ENCODE data around the gene MNAT1. TPM values are rescaled to one million over a fixed set of nuclear protein-coding genes. Genes with fewer than 3 reads are reported as not detected.
"Not testable (repeated sequence)": the region's sequence is repeated elsewhere in the genome, so short reads cannot be mapped to it uniquely, and the experiment has no call there.

Gene MNAT1
- total RNA-seq, 1 experiment from 2014 or later: 29.7 TPM

DNA sequence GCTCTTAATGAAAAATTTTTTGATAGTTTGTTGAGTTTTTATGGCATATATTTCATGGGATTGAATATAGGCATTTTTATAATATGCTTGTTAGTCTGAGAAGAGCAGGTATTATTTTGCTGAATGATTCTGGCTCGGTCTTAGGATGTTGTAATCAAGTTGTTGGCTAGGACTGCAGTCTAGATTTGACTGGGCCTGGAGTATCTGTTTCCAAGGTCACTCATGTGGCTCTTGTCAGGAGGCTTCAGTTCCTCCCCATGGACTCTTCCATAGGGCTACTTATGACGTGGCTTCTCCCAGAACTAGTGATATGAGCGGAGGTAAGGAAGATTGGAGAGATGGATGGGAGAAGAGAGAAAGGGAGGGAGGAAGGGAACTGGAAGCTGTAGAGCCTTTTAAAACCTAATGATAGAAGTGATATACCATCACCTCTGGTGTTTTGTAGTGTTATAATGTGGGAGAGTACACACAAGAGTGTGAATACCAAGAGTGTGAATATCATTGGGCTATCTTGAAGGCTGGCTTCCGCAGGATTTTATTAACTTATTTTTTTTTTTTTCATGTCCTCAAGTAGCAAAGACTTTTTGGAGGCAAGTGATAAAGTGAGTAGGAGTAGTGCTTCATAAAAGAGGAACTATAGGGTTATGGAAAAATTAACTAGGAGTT is 4.4 kb downstream of the MNAT1 start:
- DNase-seq (ENCODE audit: low spot score): no peak

DNA sequence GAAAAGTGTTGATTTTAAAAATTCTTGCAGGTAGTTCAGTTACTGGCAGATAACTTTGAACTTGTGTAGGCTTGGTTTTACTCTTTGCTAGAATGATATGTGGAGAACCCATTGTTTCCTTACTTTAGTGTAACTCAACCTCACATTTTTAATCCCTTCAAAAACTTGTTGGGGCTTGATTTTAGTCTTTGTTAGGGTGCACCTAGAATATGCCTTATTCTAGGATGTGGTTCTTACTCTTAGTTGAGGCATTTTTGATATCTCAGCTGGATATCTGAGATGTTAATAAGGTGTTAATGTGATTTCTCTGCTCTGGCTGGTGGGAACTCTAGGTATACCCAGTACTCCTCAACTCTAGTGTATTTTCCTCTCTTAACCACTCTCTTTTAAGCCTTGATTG is 10.0 kb downstream of the MNAT1 start:
- DNase-seq (ENCODE audit: low spot score): no peak

DNA sequence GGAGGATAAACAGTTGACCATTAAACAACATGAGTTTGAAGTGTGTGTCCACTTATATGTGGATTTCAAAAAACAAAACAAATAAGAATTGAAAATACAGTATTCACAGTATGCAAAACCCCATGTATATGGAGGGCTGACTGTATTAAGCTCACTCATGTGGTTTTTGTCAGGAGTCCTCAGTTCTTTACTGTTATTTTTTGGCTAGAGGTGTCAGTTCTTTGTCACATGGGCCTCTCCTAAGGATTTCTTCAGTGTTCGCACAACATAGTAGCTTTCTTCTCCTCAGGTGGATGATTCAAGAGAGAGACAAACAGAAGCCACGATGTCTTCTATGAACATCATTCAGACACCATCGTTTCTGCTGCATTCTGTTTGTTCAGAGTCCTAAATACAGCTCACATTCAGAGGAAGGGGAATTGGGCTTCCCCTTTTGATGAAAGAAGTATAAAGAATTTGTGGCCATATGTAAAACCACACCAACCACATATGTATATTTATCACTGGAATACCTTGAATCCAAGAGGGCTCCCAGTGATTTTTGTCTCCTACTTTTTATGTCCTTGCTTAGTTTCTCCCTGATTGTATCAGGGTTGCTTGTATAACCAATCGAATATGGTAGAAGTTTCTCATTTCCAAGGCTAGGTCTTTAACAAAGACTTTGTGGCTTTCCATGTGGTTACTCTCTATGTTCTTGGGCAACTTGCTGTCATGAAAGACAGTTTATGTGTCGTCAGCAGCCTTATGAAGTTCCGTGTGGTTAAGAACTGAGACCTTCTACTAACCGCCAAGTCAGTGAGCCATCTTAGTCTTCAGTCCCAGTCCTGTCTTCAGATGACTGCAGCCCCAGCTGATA is 18.9 kb downstream of the MNAT1 start:
- DNase-seq (ENCODE audit: low spot score): no peak

DNA sequence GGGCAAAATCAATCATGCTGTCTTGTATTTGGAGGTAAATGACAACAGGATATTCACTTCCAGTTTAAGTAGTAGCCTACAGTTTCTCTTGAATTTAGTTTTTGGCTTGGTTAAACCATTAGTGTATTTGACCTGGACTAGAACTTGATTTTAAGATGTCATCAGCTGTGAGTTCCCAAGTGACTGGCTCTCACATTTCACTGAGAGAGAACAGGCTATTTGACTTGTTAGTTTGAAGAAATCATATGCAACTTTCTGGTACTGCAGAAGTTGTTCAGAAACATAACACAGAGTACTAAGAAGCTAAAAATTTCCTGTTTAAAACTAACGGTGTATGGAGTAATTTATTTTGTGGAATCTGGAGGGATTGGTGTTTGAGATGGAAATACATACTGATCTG is 22.3 kb downstream of the MNAT1 start:
- DNase-seq (ENCODE audit: low spot score): no peak

DNA sequence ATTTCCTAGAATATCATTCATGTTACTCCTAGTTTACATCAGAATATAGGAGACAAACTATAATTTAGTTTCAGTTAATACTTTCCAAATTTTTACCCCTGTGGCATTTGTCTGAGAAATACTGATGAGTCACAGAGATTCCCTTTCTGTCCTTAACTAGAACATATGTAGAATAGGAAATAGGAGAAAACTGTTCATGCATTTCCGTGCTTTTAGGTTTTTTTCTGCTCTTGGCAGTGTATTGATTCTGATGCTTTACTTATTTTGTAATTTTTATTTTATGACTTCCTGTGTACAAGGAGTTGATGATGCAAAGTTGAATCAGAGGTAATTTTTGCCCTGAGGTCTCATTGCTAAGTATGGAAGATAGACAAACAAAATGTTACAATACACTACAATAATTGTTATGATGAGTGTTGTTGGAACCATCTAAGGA is 23.0 kb downstream of the MNAT1 start:
- no peak for DNase-seq (ENCODE audit: low spot score)

DNA sequence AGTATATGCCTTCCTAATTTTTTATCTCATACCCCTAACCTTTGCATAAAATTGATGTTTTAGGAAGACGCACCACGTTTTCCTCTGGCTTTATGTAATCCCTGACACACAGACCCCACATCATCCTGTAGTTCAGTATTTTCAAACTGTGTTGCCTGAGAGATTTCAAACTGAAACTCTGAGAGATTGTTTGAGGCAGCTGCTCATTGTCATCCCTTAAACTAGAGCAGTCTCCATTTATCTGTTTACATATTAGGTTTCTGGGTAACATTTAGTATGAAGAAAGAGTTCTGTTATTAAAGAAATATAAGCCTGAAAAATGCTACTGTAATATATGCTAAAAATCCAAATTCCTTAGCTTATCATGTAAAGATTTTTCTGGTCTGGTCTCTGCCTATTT is 24.3 kb downstream of the MNAT1 start:
- DNase-seq (ENCODE audit: low spot score): no peak

DNA sequence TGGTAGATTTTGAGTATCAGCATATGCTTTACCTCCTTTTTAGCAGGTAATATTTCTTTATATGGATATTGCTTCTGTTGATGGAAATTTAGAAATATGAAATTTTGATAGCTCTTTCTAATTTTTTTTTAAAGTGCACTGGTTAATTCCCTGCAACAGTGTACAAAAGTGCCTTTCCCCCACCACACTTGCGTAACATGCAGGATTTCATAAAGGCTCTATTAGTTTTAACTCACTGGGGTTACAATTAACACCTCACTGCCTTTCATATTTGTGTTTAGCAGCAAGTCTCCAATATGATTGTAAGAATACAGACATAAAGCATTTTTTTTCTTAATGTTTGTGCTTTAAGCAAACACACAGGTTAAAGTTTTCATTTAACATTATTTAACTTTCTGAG is 25.6 kb downstream of the MNAT1 start:
- no peak for DNase-seq (ENCODE audit: low spot score)

DNA sequence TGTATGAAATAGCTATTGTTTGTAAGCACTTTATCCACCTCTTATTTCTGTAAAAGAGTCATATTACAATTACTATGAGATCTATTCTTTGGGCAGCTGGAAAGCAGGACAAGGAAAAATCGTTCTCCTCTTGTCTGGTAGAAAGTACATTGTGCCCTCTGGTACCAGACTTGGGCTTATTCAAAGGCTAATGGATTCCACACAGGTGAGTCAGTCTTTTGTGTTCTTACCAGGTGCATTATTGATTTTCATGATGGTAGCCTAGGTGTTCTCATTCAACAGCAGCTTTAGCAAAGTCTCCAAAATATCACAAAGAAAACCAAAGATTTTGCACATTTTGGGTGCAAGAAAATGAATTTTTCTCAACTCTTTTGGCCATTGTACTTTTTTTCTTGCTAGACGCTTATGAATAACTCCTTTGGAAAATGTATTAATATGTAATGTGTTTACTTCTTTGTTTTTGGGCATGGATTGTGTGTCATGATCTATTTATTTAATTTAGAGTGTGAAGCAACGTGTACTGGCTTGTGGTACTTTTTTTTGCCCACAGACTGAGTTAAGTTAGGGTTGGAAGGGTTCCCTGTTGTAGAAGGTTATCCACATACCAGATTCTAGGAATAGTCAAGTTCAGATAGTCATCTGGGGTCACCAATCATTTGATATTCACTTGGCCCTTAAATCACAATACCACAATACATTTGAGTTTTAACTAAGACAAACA is 26.2 kb downstream of the MNAT1 start:
- no peak for DNase-seq (ENCODE audit: low spot score)

DNA sequence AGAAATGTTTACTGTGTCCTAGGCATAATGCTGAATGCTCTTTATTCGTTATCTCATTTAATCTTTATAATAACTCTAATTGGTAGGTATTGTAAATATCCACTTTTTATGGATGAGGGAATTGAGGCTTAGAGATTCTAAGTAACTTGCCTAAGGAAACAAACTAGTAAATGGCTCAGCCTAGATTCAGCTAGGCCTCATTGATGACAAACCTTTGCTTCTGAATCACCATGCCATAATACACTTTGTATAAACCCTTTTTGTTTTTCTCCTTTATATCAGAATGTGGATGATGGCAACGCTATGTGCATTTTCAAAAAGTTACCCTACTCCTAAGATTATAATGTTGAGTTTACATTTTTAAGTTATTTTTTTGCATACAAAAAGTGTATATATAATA is 34.0 kb downstream of the MNAT1 start:
- no peak for DNase-seq (ENCODE audit: low spot score)

DNA sequence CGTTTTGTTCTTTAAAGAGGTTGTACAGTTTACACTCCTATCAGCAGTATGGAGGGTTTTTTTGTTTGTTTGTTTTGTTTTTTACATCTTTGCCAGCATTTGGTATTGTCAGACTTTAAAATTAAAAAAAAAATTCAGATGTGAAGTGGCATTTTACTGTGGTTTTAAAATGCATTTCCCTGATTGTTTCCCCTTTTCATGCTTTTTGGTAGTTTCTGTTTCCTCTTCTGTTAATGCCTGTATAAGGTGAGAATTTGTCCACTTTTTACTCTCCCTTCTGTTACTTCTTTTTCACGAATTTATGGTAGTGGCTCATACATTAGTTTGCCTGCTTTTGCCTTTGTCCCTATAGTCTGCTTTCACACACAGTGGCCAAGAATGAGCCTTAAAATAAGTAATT is 36.6 kb downstream of the MNAT1 start:
- no peak for DNase-seq (ENCODE audit: low spot score)

DNA sequence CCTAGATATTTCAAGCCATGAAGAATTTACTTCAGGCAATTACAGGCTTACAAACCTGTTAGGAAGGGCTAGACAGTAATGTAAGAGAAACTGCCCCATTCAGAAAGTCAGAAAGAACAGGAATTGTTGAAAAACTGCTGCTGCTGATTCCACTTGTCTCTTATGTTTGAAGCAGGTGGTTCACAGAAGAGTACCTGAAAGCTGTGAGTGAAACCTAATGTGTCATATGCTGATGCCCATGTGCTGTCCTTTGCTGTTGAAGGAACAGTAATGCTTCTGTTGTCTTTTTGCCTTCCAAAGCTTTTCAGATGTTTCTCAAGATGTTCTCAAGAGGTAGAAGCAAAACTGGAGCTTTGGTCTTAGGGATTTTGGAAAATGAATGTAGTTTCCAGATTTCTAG is 39.0 kb downstream of the MNAT1 start:
- no peak for DNase-seq (ENCODE audit: low spot score)

DNA sequence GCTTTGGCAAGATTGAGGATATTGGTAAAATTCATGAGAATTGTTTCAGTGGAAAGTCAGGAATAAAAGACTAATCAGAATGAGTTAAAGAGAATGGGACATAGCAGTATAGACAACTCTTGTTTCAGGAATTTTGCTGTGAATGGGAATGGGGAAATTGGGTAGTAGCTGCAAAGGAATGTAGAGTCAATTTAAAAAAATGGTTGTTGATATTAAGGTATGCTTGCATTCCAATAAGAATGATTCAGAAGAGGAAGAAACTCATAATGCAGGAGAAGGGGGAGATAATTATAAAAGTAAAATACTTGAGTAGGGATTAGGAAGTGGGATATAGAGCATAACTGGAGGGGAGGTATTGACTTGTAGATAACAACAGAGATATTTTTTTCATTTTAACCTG is 40.7 kb downstream of the MNAT1 start:
- peak; percentile 27 for DNase-seq (ENCODE audit: low spot score)

DNA sequence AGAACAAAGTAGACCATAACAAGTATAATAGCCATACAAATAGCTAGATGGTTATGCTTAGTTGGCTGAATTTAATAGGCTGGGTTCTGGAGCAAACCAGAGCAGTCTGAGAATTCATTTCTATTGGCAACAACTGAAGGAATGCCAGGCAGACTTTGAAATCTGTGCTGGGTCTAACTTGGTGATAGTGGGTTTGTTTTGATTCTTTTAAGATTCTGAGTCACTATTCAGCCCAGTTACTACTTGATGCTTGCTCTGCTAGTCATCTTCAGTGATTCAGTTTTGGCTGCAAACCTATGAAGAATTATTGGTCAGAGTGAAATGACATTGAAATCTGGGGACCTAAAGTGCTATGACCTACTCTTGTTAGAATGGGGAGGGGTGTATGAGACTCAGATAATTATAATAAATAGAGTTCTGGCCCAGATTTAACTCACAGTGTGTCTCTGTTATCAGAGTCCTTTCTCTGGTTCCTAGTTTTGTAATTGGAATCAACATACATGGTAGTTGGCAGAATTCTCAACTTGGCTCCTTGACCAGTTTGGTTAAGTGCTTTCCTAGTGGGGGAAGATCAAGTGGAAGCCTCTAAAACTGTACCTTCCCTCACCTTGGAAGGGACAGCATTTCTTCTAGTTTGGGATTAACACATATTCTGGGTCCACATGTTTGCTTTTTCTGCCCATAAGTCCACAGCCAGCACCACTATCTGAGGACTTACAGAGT is 43.5 kb downstream of the MNAT1 start:
- peak; percentile 69 for DNase-seq (ENCODE audit: low spot score)

DNA sequence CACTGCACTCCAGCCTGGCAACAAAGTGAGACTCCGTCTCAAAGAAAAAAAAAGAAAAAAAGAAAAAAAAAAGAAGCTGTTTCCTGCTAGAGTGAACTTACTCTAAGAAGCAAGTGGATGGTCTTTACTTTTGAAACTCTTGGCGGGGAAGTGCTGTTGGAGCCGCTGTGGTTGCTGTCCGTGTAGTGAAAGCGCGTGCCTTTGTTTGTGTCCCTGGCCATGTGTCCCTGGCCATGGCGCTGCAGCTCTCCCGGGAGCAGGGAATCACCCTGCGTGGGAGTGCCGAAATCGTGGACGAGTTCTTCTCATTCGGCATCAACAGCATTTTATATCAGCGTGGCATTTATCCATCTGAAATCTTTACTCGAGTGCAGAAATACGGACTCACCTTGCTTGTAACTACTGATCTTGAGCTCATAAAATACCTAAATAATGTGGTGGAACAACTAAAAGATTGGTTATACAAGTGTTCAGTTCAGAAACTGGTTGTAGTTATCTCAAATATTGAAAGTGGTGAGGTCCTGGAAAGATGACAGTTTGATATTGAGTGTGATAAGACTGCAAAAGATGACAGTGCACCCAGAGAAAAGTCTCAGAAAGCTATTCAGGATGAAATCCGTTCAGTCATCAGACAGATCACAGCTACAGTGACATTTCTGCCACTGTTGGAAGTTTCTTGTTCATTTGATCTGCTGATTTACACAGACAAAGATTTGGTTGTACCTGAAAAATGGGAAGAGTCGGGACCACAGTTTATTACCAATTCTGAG is 45.4 kb downstream of the MNAT1 start:
- not testable (repeated sequence) for DNase-seq (ENCODE audit: low spot score)

DNA sequence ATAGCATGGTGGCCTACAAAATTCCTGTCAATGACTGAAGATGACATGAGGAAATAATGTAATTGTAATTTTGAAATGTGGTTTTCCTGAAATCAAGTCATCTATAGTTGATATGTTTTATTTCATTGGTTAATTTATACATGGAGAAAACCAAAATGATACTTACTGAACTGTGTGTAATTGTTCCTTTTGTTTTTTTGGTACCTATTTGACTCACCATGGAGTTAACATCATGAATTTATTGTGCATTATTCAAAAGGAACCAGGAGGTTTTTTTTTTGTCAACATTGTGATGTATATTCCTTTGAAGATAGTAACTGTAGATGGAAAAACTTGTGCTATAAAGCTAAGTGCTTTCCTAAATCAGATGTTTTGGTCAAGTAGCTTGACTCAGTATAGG is 46.0 kb downstream of the MNAT1 start:
- DNase-seq (ENCODE audit: low spot score): not testable (repeated sequence)

DNA sequence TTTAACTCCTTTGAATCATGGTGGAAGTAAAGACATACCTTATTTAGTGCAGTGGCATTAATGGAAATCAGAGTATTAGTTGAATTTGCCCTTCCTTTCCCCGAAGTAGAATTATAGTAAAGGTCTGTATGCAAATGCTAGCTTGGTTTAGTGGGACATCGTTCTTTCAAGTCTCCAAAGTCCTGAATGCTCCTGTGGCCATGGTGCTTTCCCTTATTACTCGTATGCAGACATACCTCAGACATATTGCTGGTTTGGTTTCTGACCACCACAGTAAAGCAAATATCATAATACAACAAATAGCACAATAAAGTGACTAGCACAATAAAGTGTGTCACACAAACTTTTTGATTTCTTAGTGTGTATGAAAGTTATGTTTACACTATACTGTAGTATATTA is 52.3 kb downstream of the MNAT1 start:
- DNase-seq (ENCODE audit: low spot score): no peak

DNA sequence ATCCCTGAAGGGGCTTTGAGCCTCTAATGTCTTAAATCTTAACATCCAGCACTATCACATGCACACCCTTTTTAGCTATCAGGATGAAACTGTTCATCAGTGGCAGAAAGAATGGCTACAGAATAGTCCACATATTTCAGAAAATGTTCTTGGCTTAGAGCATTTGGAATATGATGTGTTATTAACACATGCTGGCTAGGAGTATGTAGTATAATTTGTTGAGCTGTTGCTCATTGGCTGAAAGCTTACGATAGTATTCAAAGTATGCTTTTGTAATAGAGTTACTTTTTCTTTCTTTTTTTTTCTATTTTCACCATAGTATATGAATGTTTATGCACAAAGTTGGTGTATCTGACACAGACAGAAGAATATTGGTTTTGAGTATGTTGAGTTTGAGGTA is 55.1 kb downstream of the MNAT1 start:
- DNase-seq (ENCODE audit: low spot score): no peak

DNA sequence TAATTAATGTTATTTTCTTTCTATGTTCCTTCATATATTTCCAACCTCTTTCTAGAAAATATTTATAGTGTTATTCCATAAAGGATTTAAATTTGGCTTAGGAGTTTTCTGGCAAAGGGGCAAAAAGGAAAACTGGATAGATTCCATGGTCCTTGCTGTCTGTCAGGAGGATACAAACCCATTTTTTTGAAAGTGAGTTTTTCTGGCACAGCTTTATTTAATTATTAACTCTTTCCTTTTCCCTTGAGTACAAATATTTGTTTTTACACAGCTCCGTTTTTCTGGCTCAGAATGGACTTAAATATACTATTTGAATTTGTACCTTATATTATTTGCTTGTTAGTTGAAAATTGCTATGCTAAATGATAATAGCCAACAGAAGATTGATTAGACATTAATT is 56.3 kb downstream of the MNAT1 start:
- no peak for DNase-seq (ENCODE audit: low spot score)

DNA sequence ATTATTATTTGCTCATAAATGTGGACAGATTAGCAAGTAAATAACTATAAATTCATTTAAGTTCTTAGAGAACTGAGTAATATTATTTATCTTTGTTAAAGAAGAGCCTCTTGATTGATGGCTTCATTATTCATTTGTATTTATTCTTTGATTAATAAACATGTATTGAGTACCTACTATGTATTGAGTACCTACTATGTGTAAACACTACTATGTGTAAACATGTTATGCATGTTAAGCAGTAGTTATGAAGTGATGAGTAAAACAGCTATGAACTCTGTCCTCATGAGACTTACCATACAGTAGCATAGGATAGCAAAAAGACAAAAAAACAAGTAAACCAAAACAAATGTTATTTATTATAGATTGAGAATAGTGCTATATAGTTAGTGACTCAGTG is 61.9 kb downstream of the MNAT1 start:
- no peak for DNase-seq (ENCODE audit: low spot score)

DNA sequence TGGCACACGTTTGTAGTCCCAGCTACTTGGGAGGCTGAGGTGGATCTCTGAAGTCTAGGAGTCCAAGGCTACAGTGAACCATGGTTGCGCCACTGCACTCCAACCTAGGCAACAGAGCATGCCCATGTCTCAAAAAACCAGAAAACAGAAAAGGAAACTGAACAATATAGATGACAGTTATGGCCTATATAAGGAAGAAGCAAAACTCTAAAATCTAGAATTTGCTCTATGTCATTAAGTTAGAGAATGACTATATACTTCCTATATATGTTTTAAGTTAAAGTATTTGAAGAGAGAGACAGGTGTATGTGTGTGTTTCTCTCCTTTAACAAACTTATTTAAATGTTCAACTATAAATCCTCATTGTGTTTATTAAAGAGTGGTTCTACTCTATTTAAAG is 65.8 kb downstream of the MNAT1 start:
- DNase-seq (ENCODE audit: low spot score): no peak

DNA sequence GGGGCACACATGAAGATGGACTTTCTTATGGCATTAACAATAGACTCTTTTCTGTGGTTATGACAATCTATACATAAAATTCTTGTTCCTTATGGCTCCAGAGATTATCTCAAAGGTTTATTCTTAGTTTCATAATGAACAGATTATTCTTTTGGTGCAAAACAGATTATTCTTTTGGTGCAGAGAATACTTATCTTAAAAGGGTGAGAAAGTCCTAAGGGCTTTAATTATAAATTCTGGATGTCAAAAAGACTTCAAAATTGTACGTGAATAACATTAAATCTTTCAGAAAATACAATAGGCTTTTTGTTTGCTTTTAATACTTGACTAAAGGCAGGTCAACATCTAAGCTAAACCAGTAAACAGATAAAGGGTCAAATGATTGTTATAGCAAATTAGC is 69.3 kb downstream of the MNAT1 start:
- no peak for DNase-seq (ENCODE audit: low spot score)
